ENCODE results near the gene OR4F15. TPM values are rescaled to one million over a fixed set of nuclear protein-coding genes. Genes with fewer than 3 reads are reported as not detected.

OR4F15 gene
- total RNA-seq, 4 donors from 2014 or later, result not detected

GRCh38 chr15:101803209-101803608, 8.8 kb upstream of the OR4F15 start, which contains the start of gene OR4F6:
Gene OR4F6 (plus strand): TSS chr15:101803509. CDS start chr15:101805720, 2,211 bp downstream.
- no peak for TF ChIP-seq CTCF (IDR thresholded peaks at IDR 0.05)
- ATAC-seq (ENCODE audit: low FRiP score), result no peak
- DNase-seq (ENCODE audit: low spot score), result no peak

- TF ChIP-seq CTCF (IDR thresholded peaks at IDR 0.05), result no peak
- ATAC-seq (ENCODE audit: low FRiP score) (no peak), DNase-seq (ENCODE audit: low spot score) (no peak)
Observed at GRCh38 chr15:101803676-101804075, 8.3 kb upstream of the OR4F15 start.

GRCh38 chr15:101804375-101804774, 7.6 kb upstream of the OR4F15 start:
- no peak for TF ChIP-seq CTCF (IDR thresholded peaks at IDR 0.05)
- ATAC-seq (ENCODE audit: low FRiP score) (no peak), DNase-seq (ENCODE audit: low spot score) (no peak)

- DNase-seq (ENCODE audit: low spot score) (no peak), ATAC-seq (ENCODE audit: low FRiP score) (no peak)
- no peak for TF ChIP-seq CTCF (IDR thresholded peaks at IDR 0.05)
Observed at GRCh38 chr15:101804941-101805340, 7.1 kb upstream of the OR4F15 start.

- no peak for TF ChIP-seq CTCF (IDR thresholded peaks at IDR 0.05)
Observed at GRCh38 chr15:101805605-101806345, 6.2 kb upstream of the OR4F15 start.

GRCh38 chr15:101807345-101807945, 4.6 kb upstream of the OR4F15 start:
- TF ChIP-seq CTCF (IDR thresholded peaks at IDR 0.05), result no peak
- ATAC-seq (ENCODE audit: low FRiP score), result no peak
- no peak for DNase-seq (ENCODE audit: low spot score)

More at GRCh38 chr15:101805605-101806345, 6.2 kb upstream of the OR4F15 start:
- ATAC-seq (ENCODE audit: low FRiP score), result no peak
- no peak for DNase-seq (ENCODE audit: low spot score)

GRCh38 chr15:101808201-101808600, 3.8 kb upstream of the OR4F15 start:
- DNase-seq (ENCODE audit: low spot score), result no peak
- ATAC-seq (ENCODE audit: low FRiP score), result no peak
- no peak for TF ChIP-seq CTCF (IDR thresholded peaks at IDR 0.05)
